HG03025 (cell line): ENCODE measurements around the gene CDKL5.

ENCODE experiments used
- ATAC-seq: cut with Tn5 transposase; IDR thresholded peaks from one replicate; pipeline ENCODE4 v1.9.1; 2021; ENCODE audit warnings: mild to moderate bottlenecking, moderate library complexity; ENCODE audit not compliant: unreplicated experiment, low FRiP score

Gene CDKL5

GRCh38 chrX:18682979-18683387 is 257.6 kb downstream of the CDKL5 start:
- no peak for ATAC-seq

- no peak for ATAC-seq
Measured at GRCh38 chrX:18687856-18688495, 262.6 kb downstream of the CDKL5 start.

DNA sequence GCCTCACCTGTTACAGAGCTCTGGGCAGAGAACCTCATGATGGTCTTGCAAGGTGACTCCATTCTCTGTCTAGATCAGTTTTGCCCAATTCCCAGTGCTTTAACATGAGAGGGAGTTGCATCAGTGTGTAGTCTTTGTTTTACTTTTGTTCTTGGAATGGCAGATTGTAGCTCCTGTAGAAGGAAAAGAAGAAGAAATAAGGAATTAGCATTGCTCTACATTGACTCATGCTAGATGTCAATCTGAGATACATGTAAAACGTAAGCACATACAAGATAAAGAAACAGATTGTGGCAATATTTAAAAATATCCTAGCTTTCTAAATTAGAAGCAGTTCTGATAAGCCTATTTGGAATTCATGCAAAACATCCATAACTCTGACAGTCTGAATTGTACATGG is 266.0 kb downstream of the CDKL5 start:
- no peak for ATAC-seq

GRCh38 chrX:18692541-18692940 is 267.1 kb downstream of the CDKL5 start:
- ATAC-seq = no peak

DNA sequence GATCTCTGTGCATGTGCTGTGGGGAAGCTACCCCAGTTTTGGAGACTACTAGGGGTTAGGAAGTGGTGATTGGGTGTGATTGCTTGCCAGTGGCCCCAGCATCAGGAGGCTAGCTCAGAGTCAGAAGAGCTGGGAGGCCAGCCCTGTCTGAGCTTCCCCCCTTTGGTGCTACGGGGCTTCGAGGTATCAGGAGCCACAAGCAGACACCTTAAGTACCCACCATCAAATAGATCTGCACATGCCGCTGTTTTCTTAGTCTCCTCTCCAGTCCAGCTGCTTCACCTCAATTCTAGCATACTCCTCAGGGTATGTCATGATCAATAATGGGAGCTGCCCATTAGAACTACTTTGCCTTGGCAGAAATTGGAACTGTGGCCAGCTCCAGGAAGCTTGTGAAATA is 271.2 kb downstream of the CDKL5 start:
- ATAC-seq = no peak

- no peak for ATAC-seq
Measured at GRCh38 chrX:18698737-18699650, 273.6 kb downstream of the CDKL5 start.

DNA sequence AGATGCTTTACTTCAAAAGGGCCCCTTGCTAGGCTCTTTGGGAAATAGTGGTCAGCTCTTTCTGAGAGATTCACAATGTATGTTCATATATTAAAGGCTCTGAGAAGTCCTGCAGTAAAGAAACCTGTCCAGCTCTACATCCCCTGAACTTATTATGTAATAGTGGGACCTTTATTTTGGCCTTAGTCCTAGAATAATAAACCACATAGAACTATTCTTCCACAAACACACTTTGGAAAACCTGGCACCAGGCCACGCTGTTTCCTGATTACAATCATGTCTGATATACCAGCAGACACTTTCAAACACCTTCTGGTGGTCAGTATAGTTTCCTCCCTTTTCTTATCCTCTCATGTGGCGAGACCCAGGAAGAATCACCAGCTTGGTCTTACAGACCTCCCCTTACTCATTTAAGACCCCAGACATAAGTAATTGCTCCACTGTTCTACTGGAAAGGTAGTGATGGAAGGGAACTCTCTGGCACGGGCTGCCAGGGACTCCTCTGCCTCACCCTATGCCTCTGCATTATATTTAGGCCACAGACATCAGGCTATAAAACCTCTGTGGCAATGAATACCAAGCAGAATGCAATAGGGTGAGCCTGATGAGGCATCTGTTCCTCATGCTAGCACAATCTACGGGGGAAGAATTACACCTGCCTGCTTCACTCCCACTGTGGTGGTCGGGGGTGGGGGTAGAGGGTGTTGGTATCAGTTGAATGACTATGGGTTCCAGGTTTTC is 276.4 kb downstream of the CDKL5 start:
- no peak for ATAC-seq

DNA sequence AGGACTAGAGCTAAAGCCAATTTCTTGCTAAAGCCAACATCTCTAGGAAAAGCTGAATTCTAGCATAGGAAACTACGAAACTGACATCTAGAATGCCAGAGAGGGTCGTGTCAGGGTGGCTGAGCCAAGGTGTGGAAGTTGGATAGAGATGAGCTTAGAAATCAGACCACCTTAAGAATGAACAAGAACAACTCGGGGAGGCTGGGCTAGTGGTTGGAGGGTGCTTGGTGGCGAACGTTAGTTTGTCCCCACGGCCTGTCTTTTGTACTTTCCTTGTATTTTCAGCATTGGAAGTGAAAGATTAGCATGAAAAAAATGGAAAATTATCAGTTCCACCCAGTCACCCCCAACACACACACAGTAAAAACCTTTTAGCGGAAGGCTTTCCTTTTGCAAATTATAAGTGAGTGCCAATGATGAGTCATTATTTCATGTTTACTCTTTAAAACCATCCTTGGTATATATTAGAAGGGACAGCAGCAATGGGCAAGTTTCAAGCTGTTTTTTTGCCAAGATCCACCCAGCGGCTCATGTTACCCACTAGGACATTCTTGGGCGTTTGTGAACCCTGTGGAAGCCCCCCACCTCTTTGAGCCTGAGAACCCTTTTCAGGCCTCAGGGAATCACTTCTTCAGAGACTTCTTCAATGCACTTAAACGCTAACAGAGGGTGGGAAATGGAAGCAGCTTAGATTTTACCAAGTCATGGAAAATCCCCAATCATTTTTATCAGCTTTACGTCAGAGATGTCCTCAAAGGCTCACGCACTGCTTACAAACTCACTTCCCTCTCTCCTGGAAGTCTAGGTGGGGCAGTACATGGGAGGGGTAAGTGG is 277.2 kb downstream of the CDKL5 start:
- ATAC-seq = no peak
